ENCODE measurements around the gene DNAJC7. TPM values are rescaled to one million over a fixed set of nuclear protein-coding genes. Genes with fewer than 3 reads are reported as not detected.
A peak's percentile ranks its signal among the peaks of the same experiment; 100 is the strongest.

The DNAJC7 gene
- total and polyA plus RNA-seq, 8 donors = 62.1 to 161 (median 137) TPM

- H3K27me3 ChIP-seq = no peaks in the 10 kb centered on the region
- intact Hi-C loops (cut with DNase I) = no loop called here
- TF ChIP-seq CTCF (IDR thresholded peaks at IDR 0.05) = no peak
- peaks cover 0 to 100% of the 10 kb centered on the region in 2 donors for H3K36me3 ChIP-seq
- peaks cover 0 to 4% of the 10 kb centered on the region in 2 donors for H3K4me1 ChIP-seq
- H3K4me3 ChIP-seq = no peak overlapping the region
- H3K9me3 ChIP-seq = no peaks in the 10 kb centered on the region
- H3K27ac ChIP-seq = no peak overlapping the region
- DNase-seq (no peak), ATAC-seq (no peak)
Observed at GRCh38 chr17:41985919-41986318, 31.3 kb downstream of the DNAJC7 start.

- TF ChIP-seq CTCF (IDR thresholded peaks at IDR 0.05) = no peak
- Histone ChIP-seq H3K27me3 (no peaks in the 10 kb centered on the region), H3K4me1 (no peaks in the 10 kb centered on the region), H3K4me3 (no peak overlapping the region), H3K9me3 (no peaks in the 10 kb centered on the region), H3K36me3 (peaks cover 0 to 100% of the 10 kb centered on the region in 2 donors), H3K27ac (no peak overlapping the region)
- ATAC-seq (no peak), DNase-seq (peak in 1 of 4 donors; percentile 27)
- intact Hi-C loops (cut with DNase I) = no loop called here
Observed at GRCh38 chr17:41984454-41984853, 32.8 kb downstream of the DNAJC7 start.

- no peaks in the 10 kb centered on the region for H3K9me3 ChIP-seq
- no peak overlapping the region for H3K4me3 ChIP-seq
- no peaks in the 10 kb centered on the region for H3K4me1 ChIP-seq
- DNase-seq = peak in 1 of 4 donors; percentile 13
- no peaks in the 10 kb centered on the region for H3K27me3 ChIP-seq
- peaks cover 0 to 99% of the 10 kb centered on the region in 2 donors for H3K36me3 ChIP-seq
- no peak for ATAC-seq
- intact Hi-C loops (cut with DNase I) = no loop called here
- H3K27ac ChIP-seq = no peak overlapping the region
- no peak for TF ChIP-seq CTCF (IDR thresholded peaks at IDR 0.05)
Observed at GRCh38 chr17:41982026-41982760, 35.0 kb downstream of the DNAJC7 start.

GRCh38 chr17:41977991-41978390 lies 39.2 kb downstream of the DNAJC7 start:
- H3K36me3 ChIP-seq = peaks cover 0 to 99% of the 10 kb centered on the region in 2 donors
- H3K27ac ChIP-seq = no peak overlapping the region
- DNase-seq = peak in 2 of 4 donors; percentile 13 to 26

More at GRCh38 chr17:41977991-41978390, 39.2 kb downstream of the DNAJC7 start:
- Histone ChIP-seq H3K4me1 (peaks cover 0 to 6% of the 10 kb centered on the region in 2 donors), H3K27me3 (no peaks in the 10 kb centered on the region), H3K4me3 (no peak overlapping the region), H3K9me3 (no peaks in the 10 kb centered on the region)
- ATAC-seq = no peak
- intact Hi-C loops (cut with DNase I) = no loop called here
- no peak for TF ChIP-seq CTCF (IDR thresholded peaks at IDR 0.05)
